CD4-positive, alpha-beta T cell treated with Interferon gamma for 1 hour (primary cell): ENCODE data around the gene PTPRM.

ENCODE experiments used
- DNase-seq: peaks from one replicate; pipeline ENCODE4 v3.0.0-alpha.2; 2020

Gene PTPRM

DNA sequence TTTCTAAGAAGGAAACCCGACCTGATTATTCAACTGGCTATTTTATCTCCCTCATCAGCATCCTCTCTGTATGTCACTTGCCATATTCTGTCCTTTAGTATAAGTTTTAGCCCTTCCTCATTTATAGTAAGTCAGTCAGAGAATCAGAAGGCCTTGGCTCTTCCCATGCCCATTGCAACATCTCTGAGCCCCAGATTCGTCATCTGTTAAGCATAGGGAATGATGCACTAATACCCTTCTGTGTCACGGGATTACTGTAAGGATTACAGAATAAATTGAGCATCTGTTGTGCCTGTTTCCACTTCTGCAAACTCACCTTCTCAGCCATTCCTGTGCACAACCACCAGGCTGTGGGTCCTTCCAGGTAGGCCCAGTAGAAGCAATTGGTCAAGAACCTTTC is 784.0 kb downstream of the PTPRM start:
- DNase-seq: no peak

DNA sequence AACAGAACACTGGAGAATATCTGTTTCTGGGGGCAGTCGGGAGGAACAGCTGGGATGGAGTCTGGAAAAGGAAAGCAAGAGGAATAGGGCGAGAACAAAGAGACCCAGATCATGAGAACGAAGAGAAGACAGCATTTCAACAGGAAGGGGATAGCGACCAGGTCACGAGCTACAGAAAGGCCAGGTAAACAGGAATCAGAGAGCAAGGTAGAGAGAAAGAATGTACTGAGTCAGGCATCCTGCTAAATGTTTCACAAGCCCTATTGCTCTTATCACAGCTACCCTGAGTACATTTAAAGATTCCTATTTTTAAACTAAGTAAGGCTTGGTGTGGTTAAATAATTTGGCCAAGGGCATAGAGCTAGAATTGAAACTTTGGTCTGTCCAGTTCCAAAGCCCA is 787.2 kb downstream of the PTPRM start:
- DNase-seq: no peak

DNA sequence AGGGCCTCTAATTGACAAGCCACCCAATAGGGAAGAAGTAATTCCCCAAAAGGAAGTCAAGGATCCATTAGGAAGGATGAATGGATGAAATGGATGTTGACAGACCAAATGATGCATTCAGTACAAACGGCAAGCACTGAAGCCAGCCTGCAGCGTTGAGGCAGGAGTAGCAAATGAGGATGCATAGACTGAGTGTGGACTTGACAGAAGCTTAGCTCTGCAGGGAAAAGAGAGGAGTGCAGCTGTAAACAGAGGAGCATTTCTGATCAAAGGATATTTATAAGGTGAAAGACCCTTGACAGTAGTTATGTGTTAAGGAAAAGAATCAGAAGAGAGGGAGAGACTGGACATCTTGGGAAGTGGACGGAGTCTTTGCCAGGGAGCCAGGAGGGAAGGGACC is 788.9 kb downstream of the PTPRM start:
- DNase-seq: no peak

DNA sequence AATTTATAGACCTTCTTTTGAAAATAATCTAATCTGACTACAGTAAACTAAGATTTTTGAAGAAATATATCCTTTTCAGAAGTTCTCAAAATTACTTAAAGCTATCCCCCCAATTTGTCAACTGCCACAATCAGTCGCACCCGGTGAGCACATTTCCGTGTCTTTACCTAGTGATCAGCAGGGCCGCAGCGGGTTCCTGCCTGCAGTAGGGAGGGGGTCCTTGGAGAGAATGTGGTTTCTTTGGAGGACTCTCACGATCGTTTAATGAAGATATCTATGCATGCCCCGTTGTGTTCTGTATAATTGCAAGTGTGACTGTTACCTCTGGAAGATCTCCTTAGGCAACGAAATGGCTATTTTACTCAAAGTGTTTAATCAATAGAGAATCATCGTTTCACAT is 790.2 kb downstream of the PTPRM start:
- DNase-seq: no peak

DNA sequence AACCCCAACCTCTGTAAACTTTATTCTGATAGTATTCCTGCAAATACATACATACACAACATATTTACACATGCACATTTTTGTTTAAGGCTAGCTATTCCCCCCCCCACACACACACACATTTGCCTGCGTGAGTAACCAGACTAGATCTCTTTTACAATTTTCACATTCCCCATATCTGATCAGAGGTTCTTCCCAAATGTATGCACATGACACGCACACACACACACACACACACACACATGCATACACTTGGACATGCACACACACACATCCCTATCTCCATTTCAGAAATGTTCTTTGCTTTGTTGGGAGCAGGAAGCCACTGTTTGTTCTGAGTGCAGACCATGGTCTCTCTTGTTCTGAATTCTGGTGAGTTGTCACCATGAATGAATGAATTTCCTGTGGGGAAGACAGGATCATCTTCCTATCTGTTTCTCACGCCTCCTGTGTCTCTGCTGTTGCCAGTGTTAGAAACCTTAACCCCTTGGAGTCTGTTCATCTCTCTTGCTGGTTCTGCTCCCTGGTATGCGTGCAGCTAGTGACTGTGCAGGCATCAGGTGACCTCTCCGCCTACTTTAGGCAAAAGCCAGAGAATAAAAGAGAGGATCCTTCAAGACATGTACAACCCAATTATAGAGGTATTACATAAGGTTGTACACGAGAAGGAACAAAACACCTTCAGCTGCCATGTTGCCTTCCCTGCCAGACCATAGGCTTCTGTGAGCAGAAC is 791.1 kb downstream of the PTPRM start:
- DNase-seq: no peak

DNA sequence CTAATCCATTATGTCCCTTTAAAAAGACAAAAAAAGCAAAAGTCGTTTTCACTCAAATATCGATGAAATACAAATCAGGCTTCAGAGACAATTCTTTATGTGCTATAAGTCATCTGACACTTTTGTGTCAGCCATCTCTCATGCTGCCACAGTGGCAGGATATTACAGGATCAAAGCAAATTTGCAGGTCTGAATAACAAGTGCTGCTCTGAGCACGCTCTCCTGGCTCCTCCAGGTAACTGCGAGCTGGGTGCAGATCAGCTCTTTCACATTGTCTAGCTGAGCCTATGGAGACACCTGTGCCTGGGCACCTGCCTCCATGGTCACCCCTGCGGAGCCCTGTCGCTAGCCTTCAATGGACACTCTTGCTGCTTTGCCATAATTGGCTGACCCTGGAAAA is 792.0 kb downstream of the PTPRM start:
- no peak for DNase-seq

DNA sequence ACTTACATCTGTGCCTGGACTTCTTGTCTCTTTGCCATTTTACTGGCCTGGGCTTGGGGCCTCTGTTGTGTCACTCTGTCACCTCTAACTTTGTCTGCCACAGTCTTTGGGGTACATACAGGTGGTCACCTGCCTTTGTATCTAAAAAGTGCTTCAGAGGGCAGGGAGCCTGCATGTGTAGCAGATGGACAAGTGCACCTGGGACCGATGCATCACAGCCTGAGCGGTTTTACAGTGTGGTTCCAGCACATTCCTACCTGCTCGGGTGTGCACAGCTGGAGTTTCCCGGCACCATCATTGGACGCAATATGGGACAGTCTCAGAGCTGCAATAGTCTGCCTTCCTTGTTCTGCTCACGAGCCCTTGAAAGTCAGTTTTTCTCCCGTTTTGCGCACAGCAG is 792.4 kb downstream of the PTPRM start:
- no peak for DNase-seq

DNA sequence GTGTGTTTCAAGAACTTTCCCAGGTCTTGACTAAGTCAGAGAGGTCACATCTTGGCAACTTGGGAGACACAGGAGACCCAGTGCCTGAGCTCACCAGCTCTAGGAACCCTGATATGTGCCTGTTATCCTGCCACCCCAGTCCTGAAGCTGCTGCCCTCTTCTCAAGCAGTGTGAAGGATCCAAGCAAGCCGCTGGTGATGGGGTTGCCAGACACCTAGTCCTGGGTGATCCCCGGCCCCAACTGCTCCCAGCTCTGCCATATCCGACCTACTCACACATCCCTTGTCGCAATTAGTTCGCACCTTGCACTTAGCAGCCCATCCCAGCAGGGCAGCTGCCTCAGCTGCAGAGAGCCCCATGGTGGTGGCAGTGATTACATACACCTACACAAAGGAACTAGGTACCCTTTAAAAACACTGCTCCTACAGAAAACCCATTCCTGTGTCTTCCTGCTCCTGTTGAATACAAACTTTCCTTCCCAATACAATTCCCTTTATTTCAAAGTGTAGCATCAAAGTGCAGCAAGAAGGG is 794.9 kb downstream of the PTPRM start:
- DNase-seq: no peak

DNA sequence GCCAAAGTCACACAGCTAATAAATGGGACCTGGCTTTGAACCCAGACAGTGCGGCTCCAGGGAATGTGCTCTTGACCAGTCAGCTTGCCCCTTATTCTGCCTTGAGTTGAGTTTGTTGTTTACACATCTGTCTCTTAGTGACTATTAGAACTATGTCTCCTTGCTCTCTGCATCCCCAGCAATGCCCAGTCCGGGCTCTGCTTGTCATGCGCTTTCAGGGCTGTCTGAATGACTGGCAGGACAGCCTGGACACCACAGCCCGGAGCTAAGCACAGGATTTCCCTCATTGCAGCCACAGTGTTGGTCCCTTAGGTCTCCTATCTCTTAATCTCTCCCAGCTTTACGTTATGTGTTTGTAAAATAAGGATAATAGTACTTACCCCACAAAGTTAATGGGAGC is 795.7 kb downstream of the PTPRM start:
- DNase-seq: no peak

DNA sequence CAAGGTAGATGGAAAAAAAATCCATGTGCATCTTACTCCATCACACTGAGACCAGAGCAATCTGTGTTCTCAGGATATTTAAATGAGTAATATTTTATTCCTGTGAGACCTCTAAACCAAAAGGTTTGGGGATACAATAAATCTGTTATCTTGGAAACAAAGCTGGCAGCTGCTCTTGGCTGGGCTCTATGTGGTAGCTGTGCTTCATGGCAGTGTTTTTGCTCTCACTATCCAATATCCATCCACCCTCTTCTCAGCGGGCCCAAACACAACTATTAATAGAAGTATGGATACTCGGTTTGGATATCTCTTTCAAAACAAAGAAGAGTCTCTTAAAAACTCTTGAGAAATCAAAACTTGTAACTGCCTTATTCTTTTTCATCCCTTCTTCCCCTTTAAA is 797.3 kb downstream of the PTPRM start:
- no peak for DNase-seq

DNA sequence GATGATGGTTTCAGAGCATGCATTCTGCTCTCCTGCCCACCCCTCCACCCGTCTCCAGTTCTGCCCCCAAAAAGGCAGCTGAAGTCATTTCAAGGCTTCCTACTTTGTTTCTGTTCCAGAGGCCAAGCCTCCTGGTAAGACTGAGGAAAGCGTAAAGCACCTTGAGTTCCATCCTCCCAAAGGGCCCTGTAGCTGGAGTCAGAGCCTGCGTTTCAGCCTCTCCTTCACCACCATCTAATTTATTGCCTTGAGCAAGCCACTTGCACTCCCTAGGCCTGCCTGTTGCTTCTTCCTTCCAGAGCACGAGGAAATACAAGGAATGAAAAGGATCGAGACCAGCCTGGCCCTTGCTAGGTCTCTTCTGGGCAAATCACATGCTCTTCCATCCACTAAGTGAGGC is 797.9 kb downstream of the PTPRM start:
- DNase-seq: no peak

DNA sequence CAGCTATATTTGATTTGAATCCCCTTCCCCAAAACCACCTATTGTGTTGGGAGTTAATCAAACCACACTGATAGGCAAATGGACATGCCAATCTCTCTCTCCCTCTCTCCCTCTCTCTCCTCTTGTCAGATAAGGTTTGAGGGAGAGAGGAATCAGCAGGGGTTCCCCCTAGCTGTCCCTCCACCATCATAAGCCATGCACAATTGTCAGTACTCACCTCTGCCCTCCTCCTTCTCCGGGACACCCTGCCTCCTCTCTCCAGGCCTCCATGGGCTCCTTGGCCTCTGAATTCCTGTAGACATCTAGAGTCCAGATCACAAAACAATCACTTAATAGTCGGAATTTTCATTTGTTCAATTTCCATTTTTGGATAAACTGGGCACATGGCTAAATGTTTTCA is 798.4 kb downstream of the PTPRM start:
- DNase-seq: no peak

DNA sequence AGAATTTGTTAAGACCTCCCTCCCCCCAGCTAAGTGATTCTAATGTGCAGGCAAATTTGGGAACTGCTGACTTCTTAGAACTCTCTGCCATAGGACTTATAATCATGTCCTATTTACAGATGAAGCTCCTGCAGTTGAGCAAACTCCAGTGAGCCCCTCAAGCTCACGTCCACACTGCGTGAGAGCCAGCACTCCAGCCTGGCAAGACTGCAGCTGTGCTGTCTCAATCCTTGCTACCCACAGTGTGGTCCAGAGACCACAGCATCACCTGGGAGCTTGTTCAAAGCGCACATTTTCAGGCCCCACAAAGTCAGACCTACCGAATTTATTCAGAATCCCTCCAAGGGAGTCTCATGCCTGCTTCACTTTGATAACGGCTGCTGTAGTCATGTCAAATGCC is 799.0 kb downstream of the PTPRM start:
- DNase-seq: no peak

DNA sequence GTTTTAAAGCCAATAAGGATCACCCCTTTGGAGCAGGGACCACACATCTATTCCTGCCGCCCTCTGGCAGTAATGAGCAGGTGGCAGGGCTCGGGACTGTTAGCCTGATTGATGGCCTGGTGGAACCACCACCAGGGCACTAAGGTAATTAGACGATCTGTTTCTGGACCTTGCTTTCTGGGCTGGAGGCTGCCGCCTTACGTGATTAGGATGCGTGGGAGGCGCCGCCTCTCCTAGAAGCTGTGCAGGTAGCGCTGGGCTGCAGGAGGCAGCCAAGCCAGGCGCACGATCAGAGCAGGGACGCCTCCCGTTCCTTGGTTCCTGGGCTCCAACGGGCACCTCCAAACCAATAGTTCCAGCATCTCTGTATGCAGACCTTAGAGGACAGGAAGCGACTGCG is 799.5 kb downstream of the PTPRM start:
- DNase-seq: no peak

DNA sequence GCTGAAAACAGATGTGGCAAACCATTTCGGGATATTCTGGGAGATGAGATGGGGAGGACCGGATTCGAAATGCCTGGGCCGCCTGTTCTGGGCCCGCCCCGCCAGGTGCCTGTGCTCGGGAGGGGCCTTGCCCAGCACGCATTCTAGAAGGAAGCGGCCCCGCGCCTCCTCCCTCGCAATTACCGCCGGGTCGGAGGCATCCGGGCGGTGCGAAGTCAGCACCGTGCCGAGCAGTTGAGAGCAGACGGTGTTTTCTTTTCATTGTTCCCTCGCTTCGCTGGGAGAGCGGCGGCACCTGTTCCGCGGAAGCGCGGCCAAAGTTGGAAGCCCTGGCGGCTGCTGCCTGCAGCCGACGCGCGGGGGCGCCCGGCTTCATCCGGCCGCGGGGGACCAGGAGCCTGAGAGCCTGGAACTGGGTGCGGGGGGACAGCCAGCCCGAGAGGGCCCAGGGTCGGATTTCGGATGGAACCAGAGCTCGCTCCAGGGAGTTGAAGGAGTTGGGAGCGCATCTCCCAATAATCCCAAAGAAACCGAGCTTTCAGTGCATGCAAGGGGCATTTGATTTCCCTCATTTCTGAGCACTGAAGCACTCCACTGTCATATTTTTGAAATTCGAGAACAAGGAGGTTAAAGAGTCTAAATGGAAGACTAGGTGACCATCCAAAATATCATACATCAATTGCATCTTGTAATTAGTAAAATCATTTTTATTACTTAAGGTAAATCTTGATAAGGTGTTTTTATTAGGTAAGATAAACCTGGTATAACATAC is 800.3 kb downstream of the PTPRM start:
- no peak for DNase-seq

DNA sequence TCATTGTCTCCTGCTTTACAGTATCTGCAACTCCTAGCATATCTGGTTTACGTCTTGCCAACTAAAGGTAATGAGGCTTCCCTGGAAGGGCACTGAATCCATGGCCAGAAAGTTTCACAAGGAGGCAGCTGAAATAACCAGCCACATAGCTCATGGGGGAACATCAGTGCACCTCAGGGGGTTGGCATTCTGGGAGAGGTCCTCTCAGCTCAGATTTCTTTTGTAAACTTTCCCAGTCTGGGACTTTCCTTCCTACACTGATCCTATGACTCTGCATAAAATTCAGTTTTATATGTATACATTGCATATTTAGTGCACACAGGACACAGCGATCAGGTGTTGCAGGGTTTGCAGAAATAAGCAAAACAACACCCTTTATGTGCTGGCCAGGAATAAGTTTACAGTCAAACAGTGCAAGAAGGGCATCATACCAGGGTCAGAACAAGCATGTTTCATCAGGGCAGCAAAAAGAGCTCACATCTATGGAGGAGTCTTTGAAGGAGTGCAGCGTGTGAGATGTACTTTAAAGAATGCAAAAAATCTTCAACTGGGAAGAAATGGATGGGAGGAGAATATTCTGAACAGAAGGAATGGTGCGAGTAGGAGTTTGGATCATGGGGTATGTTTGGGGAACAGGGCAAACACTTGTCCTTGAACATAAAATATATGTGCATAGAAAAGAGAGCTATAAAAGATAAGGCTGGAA is 801.5 kb downstream of the PTPRM start:
- no peak for DNase-seq

DNA sequence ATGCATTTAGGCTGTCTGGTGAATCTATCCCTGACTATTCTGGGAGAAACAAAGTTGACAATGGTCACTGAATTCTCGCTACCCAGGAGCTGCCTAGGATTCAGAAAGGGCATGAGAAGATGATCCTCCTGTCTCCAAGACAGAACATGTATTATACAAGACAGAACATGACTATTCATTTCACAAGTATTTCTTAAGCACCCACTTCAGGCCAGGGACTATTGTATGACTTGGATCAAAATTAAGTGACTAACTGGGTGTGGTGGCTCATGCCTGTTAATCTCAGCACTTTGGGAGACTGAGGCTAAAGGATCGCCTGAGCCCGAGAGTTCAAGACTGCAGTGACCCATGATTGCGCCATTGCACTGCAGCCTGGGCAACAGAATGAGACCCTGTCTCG is 806.4 kb downstream of the PTPRM start:
- DNase-seq: no peak

DNA sequence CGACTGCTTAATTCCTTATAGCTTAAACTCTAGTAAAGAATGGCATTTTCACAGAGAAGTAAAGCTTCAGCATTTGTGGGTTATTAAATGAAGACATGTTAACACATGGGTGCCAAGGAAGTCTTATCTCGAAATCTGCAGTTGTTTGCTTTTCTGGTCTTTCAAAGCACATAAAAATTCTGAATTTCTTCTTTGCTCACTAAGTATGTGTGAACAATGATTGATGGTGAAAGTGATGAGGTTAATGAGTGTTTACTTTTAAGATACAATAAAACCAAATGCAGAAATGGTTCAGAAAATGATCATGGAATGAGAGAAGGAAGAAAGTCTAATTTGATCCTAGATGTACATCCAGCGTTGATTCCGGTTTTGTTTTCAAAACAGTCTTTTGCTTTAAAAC is 807.6 kb downstream of the PTPRM start:
- no peak for DNase-seq

DNA sequence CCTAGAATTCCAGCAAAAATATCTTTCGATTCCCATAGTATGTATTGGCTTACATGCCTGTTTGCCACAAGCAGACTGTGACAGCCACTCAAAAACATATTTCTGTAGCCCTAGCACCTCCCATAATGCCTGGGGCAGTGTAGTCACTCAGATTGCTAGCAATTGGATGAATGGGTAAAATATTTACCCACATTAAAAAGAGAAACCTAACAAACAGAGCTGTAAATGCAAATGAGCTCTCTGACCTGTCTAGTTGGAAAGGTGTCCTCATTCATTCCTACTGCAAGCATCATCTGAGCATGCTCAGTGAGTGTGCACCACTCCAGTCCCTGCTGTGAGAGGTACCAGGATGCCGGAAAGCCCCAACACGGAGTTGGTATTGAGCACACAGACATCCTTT is 808.1 kb downstream of the PTPRM start:
- no peak for DNase-seq

DNA sequence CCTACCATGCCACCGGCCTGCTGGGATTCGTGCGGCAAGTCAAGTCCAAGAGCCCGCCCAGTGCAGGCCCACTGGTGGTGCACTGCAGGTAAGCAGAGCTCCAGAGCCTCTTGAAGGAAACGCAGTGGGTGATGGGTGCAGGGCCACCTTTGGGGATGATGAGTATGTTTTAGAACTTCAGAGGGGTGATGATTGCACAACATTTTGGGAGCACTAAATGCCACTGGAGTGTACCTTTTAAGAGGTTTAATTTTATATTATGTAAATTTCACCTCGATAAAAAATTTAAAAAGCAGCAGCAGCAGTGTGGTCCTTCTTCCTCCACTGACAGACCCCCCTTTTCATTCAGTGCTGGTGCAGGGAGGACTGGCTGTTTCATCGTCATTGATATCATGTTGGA is 809.0 kb downstream of the PTPRM start:
- DNase-seq: no peak

DNA sequence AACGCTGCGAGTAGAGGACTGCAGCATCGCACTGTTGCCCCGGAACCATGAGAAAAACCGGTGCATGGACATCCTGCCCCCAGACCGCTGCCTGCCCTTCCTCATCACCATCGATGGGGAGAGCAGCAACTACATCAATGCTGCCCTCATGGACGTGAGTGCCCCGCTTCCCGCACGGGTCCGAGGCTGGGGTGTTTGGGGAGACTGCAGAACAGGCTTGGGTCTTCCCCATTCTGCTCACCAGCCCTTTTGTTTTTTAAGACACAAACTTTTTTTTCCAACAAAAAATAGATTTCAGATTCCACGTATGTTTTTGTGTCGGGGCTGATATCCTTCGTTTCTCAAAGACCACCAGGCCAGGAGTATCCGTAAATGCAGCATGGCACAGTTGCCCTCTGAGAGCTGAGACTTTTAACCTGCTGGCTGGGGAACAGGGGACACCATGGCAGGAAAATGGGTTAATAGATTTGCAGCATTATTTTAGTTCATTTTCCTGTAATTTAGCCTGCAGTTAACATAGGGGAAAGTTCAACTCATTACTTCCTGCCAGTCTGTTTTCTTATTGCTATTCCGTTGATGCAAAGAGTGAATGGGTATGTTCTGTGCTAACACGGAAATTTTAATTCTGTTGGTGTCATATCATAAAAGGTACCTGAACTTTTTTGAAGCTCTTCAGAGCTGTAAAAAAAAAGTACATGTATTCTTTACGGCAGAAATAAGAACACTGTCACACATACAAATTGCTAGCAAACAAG is 812.2 kb downstream of the PTPRM start:
- DNase-seq: no peak

DNA sequence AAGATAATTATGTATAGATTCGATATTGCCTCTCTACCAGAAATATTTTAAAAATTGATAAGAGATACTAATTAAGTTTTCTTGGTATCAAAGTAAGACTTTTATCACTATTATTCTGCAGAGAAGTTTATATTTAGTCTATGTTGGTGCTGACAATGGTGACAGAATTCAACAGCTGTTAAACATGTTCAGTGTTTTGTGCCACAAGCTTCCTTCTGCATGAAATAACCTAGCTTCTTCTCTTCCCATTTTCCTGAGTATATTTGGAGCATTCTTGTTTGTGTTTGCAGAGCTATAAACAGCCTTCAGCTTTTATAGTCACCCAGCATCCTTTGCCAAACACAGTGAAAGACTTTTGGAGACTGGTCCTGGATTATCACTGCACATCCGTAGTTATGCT is 812.9 kb downstream of the PTPRM start:
- no peak for DNase-seq

DNA sequence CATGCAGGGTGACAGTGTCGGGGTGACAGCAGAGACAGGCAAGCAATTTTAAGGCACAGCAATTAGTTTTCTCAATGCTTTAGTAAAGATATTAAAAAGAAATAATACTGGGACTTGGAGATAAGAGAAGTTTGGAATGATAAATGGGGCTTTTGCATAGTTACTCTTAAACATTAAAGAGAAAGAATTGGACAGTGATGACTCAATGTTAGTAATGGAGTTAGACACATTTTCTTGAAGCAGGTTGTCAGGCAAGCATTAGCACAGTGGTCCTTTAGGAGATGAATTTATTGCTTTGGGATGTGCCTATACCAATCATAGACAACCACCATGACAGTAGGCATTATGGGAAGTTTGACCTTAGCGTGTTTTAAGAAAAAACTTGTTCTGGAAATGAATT is 813.8 kb downstream of the PTPRM start:
- no peak for DNase-seq
